Keratinocyte (primary cell): Measurements from ENCODE around the gene MAGI1.

Experiments used
- EZH2 ChIP-seq: IDR thresholded peaks from one replicate; pipeline ENCODE4 v1.6.1; 2012; ENCODE audit warnings: inconsistent platforms, mild to moderate bottlenecking, low read length, moderate library complexity
- TF ChIP-seq, protein P1 (sequence below), 3 experiments: IDR thresholded peaks in 1 of 3; conservative IDR thresholded peaks in 1 of 3; optimal IDR thresholded peaks in 1 of 3; 2 replicates in 2 of 3; 3 replicates in 1 of 3; pipeline versions ENCODE3 to v1.5.1; 2011; ENCODE audit warnings: low read length in 3 of 3, mild to moderate bottlenecking in 3 of 3, moderate library complexity in 2 of 3, control low read depth in 1 of 3, inconsistent platforms in 1 of 3; ENCODE audit not compliant: insufficient read depth in 2 of 3; ENCODE audit errors: extremely low read depth in 1 of 3

DNA sequence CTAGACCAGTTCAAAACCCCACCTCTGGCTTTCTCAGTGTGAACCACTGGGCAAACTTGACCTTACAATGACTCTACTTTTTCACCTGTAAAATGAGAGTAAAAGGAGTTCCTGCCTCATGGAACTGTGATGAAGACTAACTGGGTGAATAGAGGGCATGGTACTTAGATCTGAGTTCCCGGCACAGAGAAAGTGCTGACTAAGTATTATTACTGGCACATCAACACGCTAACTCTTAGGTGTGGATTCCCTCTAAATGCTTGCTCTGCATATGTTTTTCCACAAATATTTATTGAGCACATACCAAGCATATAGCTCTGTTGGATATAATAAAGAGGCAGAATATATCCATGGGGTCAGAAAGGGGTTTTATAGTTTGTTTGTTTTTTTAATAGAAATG is 437.8 kb downstream of the MAGI1 start:
- TF ChIP-seq EZH2: no peak
- TF ChIP-seq, protein P1, sequence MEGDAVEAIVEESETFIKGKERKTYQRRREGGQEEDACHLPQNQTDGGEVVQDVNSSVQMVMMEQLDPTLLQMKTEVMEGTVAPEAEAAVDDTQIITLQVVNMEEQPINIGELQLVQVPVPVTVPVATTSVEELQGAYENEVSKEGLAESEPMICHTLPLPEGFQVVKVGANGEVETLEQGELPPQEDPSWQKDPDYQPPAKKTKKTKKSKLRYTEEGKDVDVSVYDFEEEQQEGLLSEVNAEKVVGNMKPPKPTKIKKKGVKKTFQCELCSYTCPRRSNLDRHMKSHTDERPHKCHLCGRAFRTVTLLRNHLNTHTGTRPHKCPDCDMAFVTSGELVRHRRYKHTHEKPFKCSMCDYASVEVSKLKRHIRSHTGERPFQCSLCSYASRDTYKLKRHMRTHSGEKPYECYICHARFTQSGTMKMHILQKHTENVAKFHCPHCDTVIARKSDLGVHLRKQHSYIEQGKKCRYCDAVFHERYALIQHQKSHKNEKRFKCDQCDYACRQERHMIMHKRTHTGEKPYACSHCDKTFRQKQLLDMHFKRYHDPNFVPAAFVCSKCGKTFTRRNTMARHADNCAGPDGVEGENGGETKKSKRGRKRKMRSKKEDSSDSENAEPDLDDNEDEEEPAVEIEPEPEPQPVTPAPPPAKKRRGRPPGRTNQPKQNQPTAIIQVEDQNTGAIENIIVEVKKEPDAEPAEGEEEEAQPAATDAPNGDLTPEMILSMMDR (optimal IDR thresholded peaks at IDR 0.05 in 1 of 3, IDR thresholded peaks at IDR 0.05 in 1 of 3, conservative IDR thresholded peaks at IDR 0.05 in 1 of 3; ENCODE audit: extremely low read depth in 1 of 3, insufficient read depth in 2 of 3, low read length in 3 of 3): no peak
